ENCODE results near the gene CECR2.

CECR2 gene

DNA sequence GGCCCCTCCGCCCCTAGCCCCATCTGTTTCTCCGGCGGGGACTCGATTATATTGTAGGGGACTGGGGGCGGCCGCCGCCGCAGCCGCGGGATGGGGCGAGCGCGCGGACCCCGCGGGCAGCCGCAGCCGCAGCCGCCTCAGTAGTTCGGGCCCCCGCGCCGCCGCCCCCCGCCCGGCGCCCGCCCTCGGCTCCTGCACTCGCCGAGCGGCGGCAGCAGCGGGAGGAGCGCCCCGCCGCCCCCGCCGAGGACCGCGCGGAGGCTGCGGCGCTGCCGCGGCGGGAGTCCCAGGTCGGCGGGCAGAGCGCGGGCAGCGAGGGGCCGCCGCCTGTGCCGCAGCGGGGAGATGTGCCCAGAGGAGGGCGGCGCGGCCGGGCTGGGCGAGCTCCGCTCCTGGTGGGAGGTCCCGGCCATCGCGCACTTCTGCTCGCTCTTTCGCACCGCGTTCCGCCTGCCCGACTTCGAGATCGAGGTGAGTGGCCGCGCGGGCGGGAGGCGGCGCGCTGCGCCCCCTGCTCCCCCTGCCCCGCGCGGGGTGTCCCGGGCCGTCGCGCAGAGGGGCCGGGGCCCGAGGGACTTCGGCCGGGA lies at the start of gene CECR2:
Gene CECR2 (plus strand): TSS at position 22 of the 587 bp plus-strand sequence. CDS start 324 bp downstream, at position 346.
- no peak for DNase-seq

DNA sequence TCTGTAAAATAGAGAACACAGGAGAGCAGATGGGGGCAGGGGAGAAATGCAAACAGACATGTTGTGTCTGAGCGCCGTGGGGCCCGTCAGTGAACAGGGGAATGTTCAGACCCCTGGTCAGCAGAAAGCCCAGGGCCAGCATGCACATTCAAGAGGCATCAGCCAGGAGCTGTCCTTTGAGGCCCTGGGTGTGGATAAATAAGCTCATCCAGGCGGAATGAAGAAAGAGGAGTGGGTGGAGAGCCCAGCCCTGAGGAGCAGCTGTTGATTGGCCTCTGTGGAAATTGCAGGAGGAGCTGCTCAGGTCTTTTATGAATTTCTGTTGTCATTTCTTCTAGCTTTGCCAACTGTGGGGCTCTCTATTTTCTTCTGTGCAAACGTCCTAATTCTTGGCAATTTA lies 49.7 kb upstream of the CECR2 start:
- DNase-seq: no peak

DNA sequence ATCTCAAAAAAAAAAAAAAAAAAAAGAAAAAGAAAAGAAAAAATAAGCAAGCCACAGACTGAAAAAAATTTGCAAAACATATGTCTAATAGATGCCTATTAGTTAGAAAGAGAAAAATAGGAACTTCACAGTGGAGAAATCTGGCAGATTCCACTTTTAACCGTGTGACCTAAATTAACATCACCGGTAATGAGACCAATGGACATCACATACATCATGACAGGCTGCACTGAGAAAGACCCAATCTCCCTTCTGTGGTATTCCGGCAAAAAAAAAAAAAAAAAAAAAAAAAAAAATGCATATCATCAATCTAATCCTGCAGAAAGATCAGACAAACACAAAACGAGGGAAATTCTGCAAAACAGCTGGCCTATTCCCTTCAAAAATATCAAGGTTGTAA lies 46.7 kb upstream of the CECR2 start:
- DNase-seq: no peak

DNA sequence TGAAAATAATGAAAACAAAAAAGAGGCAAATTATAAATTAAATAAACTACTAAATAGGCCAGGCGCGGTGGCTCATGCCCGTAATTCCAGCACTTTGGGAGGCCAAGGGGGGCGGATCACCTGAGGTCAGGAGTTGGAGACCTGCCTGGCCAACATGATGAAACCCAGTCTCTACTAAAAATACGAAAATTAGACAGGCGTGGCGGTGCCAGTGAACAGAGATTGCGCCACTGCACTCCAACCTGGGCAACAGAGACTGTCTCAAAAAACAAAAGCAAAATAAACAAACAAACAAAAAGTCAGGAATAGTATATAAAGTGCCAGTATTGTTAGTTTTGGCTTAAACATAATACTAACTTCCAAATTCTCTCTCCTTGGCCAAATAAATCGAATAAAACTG lies 37.6 kb upstream of the CECR2 start:
- DNase-seq: no peak

DNA sequence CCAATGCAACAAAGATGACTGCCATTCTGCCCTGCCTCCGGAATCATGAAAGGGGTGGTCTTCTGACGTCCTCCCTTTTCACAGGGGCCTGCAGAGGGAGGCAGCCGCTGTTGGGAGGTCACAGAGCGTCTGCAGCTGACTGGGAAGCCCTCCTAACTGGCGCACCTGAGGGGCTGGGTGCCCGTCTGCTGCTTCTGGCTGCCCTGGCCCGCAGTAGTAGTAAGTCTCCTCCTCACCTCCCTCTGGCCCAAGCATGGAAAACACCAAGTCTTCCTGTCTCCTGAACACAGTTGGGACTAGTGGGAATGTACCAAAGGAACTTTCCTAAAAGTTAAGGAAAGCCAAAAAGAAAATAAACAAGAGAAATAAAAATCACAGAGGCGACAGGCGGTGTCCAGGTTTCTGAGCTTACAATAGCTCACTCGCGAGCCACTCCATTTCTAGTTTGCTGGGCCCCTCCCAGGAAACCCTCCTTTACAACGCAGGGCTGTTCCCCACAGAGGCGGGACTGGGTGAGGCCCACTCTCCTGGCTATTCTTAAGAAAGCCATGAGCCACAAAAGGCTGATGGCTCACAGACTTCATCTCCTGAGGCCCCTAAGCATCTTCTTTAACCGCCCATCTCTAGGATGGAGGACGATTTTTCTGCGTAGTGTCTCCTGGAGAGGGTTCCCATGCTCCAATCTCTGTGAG lies 37.0 kb upstream of the CECR2 start:
- DNase-seq: no peak

DNA sequence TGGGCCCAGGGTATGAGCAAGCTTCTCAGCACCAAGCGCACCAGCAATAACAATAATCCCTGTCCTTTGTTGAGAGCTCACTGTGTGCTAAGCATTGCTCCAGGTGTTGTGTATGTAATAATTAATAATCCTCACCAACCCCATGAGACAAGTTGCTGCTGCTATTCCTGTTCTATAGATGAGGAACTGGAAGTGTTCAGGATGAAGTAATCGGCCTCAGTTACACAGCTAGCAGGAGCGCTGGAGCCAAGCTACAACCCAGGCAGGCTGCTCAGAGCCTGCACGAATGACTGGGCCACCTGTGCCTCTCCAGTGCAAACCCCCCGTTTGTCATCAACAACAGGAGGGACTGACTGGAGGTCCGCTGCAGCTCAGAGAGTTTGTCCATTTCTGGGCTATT lies 35.2 kb upstream of the CECR2 start:
- no peak for DNase-seq

DNA sequence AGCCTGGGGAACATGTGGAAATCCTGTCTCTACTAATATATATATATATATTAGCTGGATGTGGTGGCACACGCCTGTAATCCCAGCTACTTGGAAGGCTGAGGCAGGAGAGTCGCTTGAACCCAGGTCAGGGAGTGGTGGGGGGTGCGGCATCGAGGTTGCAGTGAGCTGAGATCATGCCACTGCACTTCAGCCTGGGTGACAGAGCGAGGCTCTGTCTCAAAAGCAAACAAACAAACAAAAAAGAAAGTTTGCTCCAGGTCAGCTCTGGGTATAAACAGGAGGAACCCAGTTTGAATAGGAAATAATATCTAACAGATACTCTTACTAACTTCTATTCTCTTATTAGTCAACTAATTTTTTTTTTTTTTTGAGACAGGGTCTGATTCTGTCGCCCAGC lies 34.3 kb upstream of the CECR2 start:
- no peak for DNase-seq

DNA sequence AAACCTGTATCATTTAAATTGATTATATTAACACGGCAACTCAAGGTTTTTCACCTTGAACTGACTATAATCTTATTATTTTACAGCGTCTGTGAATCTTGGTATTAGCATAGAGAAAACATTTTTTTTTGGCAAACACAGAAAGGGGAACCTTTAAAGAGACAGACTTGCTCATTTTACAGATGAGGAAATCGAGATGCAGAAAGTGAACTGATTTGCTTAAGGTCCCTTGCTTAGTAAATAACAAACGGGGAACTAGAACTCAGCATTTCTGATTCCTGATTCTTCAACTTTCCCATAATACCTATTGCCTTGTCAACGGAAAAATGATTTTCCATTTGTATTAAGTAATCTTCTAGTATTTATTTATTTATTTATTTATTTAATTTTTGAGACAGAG lies 33.2 kb upstream of the CECR2 start:
- no peak for DNase-seq

DNA sequence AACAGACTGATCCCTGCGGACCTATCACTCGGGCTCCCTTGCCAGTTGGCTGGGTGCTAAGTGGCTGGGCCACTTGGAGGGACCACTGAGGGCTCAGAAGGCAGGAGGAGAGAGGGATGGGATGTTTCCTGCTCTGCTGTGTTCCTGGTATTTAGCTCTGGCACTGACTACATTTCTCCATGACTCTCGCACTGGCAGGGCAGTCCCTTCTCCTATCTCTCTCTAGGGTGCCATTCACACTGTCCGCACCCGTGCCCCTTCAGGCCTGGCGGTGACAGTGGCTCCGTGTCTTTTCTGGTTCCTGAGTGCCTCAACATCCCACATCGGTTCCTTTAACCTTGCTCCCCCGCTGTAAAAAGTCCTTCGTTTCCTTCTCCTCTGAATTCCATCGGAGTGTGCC lies 31.6 kb upstream of the CECR2 start:
- no peak for DNase-seq

DNA sequence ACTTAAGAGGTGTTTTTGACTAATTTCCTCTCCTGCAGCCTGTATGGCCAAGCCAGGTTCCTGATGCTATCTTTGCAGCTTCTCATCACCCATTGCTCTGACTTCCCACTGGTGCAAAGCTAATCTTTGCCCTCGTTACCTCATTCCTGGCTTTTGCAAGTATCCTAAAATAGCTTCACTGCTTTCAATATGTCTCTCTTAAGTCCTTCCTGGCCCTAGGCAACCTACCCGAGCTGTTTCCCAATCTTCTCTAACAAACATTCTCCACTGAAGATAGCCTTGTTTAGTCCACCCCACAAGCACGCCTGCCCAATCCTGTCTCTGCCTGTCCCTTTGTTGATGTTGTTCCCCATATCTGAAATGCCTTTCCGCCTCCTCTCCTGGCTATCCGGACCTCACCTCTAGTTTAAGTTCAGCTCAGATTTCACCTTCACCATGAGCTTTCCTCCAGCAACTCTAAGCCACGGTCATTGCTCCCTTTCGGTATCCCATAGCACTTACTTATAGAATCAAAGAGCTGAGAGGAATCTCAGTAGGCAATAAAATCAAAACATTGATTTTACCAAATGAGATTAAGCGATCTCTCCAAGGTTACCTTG lies 30.1 kb upstream of the CECR2 start:
- no peak for DNase-seq

DNA sequence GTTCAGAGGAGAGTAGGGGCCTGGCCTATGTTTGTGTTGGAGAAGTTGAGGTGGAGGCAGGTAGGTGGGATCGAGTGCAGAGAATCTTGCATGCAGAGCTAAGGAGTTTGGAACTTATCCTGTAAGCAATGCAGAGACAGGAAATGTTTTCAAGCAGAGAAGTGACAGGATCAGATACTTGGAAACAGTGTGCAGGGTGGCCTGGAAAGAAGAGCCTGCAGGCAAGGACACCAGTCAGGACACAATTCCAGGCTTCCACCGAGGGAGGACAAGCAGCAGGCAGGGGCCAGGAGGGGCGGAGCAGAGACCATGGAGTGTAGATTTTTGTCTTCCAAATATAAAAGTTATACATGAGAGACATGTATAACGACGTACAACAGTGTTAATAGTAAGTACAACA lies 26.9 kb upstream of the CECR2 start:
- DNase-seq: no peak

DNA sequence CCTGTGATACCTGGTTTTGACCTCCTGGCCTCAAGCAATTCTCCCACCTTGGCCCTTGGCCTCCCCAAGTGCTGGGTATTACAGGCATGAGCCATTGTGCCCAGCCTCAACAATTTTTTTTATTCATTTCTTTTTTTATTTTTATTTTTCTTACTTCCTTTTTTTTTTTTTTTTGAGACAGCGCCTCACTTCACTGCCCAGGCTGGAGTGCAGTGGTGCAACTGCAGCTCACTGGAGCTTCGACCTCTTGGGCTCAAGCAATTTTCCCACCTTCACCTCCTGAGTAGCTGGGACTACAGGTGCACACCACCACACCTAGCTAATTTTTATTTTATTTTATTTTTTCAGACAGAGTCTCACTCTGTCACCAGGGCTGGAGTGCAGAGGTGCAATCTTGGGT lies 25.5 kb upstream of the CECR2 start:
- DNase-seq: no peak

DNA sequence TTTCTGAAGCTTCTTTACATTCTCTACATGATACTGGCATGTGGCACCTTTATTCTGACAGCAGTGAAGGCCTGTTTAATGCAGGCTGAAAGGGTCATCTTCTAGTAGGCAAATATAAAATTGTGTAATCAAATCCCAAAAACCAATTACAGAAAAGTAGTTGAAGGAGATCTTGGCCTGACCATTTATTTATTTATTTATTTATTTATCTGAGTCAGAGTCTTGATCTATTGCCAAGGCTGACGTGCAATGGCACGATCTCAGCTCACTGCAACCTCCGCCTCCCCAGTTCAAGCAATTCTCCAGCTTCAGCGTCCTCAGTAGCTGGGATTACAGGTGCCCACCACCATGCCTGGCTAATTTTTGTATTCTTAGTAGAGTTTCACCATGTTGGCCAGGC lies 22.7 kb upstream of the CECR2 start:
- no peak for DNase-seq

DNA sequence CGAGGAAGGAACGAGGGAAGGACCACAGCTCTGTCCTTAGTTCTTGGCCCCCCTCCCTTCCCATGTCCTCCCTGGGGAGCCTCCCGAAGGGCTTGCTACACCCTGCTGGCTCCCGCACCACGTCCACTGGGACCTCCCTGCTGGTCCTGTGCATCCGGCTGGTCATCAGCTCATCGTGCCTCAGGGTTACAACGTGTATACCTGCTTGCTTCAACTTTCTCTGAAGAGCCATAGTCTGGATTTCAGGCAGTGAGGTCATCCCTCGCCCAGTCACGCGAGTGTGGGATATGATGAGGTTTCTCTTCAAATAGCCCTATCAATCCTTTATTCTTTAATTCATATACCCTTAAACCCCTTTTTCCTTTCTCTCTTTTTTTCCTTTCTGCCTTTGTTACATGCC lies 21.5 kb upstream of the CECR2 start:
- no peak for DNase-seq

DNA sequence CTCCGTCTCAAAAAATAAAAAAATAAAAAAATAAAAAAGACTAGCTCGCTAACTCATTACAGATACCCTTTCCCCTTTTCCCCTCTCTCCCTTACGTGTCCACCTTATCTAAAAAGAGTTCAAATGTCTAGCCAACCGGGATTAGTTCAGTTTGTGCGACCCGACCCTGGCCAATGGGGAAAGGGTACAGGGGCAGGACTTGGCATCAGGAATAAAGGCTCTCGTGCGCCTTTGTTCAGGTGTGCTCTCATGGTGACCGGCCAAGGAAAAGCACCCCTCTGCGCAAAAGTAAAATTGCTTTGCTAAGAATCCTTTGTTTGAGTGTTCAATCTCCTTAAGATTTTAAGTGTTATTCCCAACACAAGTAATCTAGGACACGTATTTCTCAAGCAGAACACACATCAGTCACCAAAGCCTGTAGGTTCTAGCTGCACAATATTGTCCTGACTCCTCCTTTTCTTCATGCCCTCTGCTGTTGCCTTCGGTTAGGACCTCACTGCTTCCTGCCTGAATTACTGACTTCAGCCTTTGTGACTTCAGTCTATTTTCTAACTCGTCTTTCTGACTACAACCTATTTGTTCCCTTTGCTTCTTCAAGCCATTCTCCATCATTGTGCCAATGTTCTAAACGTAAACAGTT lies 20.7 kb upstream of the CECR2 start:
- DNase-seq: peak; percentile 9

DNA sequence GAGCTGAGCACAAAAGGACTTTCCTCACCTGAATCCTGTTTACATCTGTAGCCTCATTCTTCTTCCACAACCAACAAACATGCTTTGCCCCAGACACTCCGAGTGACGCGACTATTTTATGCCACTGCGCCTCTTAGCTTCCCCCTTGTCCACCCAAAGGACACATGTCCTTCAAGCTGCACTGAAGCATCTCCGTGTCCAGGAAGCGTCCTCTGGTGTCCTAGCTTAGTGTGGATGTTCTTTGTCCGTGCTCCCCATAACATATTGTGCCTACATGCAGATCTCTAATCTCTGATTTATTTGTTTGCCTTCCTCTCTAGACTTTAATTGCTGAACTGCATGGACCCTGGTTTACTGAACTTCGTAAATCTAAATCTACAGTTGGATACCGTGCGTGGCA lies 20.1 kb upstream of the CECR2 start:
- DNase-seq: no peak

DNA sequence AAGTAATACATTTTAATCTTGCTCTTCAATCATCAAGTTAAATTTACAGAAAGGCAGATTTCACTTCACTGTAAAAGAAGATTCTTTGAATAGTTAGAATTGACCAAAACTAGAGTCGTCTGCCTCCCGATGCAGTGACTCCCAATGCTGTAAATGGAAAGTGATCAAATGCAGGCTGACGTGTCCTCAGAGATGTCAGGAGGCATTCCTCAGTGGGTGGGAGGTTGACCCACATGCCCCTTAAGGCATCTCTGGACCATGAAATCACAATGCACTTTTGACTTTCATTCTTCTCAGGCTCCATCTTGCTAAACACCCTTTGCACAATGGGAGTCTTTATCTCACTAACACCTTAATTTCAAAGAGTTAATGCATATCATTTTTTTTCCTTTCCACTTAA lies 19.0 kb upstream of the CECR2 start:
- DNase-seq: no peak

DNA sequence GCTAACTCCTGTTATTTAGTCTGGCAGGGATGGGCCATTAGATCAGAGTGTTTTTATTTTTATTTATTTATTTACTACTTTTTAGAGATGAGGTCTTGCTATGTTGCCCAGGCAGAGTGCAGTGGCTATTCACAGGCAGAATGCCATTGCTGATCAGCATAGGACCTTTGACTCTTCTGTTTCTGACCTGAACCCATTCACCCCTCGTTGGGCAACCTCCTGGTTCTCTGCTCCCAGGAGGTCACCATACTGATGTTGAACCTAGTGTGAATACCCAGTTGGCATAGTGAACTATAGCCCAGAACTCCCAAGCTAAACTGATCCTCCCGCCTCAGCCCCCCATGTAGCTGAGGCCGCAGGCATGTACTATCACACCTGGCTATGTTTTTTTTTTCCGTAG lies 16.5 kb upstream of the CECR2 start:
- no peak for DNase-seq

DNA sequence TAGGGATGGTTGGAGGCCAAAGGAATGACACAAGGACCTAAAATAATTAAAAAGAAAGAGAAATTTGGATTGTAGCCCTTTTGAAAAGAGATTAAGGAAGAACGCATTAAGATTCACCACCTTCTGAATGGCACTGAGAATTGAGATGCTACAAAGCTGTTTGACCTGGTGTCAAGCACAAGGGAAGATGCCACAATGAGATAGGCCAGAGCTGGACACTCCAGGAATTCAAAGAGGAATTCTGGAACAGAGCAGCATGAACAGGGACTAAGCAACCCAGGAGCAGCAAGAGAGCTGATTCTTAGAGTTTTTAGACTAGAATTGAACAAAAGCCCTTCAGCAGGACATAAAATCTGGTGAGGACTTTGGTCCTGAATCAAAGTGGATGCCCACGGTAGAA lies 11.6 kb upstream of the CECR2 start:
- DNase-seq: no peak

DNA sequence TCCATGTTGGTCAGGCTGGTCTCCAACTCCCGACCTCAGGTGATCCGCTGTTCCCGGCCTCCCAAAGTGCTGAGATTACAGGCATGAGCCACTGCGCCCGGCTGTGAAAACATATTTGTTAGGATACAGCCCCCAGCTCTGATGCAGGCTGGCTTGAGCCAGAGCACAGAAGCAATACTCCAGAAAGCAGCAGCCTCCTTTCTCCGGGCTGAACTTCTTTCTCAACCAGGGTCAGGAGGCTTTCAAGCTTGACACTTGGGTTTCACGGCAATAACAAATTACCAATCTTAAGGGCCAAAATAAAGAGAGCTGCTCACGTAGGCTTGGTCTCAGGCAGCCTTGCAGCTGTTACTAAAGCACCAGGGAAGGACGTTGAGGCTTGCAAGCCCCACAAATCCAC lies 10.8 kb upstream of the CECR2 start:
- DNase-seq: no peak

DNA sequence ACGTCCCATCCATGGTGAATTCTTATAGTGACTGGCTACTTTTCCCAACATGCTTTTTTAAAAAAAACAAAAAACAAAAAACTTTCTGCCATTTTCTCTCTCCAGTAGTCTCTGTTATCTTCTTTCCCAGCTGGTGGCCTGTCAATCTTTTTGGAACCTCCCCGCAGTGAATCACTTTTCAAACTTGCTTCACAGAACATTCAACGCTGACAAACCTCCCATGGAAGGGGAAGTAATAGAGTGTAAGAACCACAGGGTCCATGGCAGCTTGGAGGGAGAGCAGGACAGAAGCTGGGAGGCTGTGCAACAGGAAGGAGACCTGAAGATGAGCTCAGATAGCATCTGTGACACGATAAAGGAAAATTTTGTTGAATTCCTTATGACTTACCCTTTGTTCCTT lies 9.8 kb upstream of the CECR2 start:
- no peak for DNase-seq

DNA sequence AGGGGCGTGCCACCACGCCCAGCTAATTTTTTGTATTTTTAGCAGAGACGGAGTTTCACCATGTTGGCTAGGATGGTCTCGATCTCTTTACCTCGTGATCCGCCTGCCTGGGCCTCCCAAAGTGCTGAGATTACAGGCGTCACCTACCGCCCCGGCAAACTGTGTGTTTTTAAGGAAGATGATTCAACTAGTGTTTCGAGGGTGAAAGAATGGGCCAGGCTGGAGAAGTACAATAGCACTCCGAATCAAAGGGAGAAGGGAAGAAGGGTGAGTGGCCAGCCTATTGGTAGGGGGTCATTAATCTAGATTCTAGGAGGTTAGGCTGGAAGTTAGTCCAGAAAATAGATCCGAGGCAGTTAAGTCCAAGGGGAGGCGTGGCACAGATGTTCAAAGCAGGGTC lies 2.9 kb upstream of the CECR2 start:
- DNase-seq: no peak

DNA sequence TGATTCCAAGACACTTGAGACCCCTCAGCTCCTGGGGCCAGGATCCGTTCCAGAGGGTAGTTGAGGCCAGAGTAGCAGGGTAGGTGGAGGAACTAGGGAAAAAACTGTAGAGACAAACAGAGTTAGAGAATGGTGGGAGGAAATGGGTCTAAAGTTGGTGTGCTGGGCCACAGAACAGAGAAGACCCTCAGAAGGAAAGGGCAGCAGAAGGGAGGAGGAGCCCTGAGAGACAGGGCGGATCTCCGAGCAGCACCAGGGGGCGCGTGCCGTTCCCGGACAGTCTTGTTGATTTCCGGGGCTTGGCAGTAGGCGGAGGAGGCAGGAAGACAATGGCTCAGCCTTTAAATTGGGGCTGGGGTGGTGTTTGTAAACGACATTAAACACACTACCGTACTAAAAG lies 2.4 kb upstream of the CECR2 start:
- DNase-seq: peak; percentile 9

DNA sequence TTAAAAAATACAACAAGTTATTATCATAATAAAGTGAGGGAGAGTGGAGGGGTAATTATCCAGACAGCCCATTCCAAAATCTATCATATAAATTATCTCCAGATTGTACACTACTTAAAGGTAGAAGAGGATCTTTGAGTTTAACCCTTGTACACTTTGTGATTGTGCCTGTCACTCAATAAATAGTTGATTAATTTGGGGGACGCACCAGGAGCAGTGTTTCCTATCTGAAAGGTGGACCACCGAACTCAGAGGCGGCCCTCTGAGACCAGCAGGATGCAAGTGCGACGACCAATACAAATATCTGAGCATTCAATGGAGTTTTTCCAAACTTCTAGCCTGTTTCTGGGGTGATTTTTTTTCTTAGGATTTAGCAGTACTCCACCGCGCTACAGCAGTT lies 1.1 kb upstream of the CECR2 start:
- no peak for DNase-seq
